Parathyroid adenoma (tissue), 2 donors: ENCODE data around the gene CD37.

Source experiments
- H2AFZ ChIP-seq: fragments of 300-600 bp; sonication (generic); one replicate; pipeline ENCODE4 v1.7.0; 2017; ENCODE audit warnings: antibody characterized with exemption, mild to moderate bottlenecking
- H3K27ac ChIP-seq: fragments of 300-600 bp; sonication (generic); one replicate; pipeline ENCODE4 v1.7.0; 2017
- H3K27me3 ChIP-seq: fragments of 300-600 bp; sonication (generic); one replicate; pipeline ENCODE4 v1.7.0; 2017; ENCODE audit warnings: low read length; ENCODE audit not compliant: control insufficient read depth, insufficient read depth
- H3K36me3 ChIP-seq: fragments of 300-600 bp; sonication (generic); one replicate; pipeline ENCODE4 v1.7.0; 2017; ENCODE audit warnings: low read length; ENCODE audit not compliant: control insufficient read depth, insufficient read depth
- H3K4me1 ChIP-seq: fragments of 300-600 bp; sonication (generic); one replicate; pipeline ENCODE4 v1.7.0; 2017; ENCODE audit warnings: control low read depth
- H3K4me2 ChIP-seq: fragments of 300-600 bp; sonication (generic); one replicate; pipeline ENCODE4 v1.7.0; 2017; ENCODE audit warnings: low read length
- H3K4me3 ChIP-seq: fragments of 300-600 bp; sonication (generic); one replicate; pipeline ENCODE4 v1.7.0; 2017; ENCODE audit warnings: low read depth, low read length
- H3K79me2 ChIP-seq: fragments of 300-600 bp; sonication (generic); one replicate; pipeline ENCODE4 v1.7.0; 2017; ENCODE audit warnings: control low read depth
- H3K9ac ChIP-seq: fragments of 300-600 bp; sonication (generic); one replicate; pipeline ENCODE4 v1.7.0; 2017; ENCODE audit warnings: mild to moderate bottlenecking
- H3K9me3 ChIP-seq: fragments of 300-600 bp; sonication (generic); one replicate; pipeline ENCODE4 v1.7.0; 2017; ENCODE audit warnings: low read length; ENCODE audit not compliant: control insufficient read depth
- CTCF ChIP-seq: fragments of 300-600 bp; sonication (generic); IDR thresholded peaks from one replicate; pipeline ENCODE4 v1.7.0; 2017; ENCODE audit warnings: antibody characterized with exemption, mild to moderate bottlenecking
- donor health status: primary hyperparathyroidism.

CD37 gene

DNA sequence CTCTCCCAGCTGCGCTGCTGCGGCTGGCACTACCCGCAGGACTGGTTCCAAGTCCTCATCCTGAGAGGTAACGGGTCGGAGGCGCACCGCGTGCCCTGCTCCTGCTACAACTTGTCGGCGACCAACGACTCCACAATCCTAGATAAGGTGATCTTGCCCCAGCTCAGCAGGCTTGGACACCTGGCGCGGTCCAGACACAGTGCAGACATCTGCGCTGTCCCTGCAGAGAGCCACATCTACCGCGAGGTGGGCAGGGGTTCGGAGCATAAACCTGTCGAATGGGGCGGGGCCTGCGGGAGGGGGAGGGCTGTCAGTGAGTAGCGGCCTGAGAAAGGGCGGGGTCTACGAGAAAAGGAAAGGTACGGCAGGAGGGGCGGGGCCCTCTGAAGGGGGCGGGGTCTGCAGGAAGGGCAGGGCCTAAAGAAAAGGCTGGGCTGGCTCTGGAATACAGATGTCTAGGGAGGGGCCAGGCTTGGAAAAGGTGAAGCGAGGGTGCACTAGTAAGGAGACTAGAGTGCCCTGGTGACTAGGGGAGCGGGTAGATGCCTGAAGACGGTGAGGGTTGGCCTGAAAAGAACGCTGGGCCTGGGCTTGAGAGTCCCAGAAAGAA lies 3.6 kb downstream of the CD37 start:
- Histone ChIP-seq H3K9me3 (no peaks in the 10 kb centered on the region), H2AFZ (peak overlapping the region; percentile 89), H3K27me3 (no peaks in the 10 kb centered on the region), H3K4me3 (peak overlapping the region; percentile 58), H3K36me3 (no peaks in the 10 kb centered on the region), H3K27ac (peak overlapping the region; percentile 42), H3K9ac (no peak overlapping the region), H3K4me2 (peak overlapping the region; percentile 95), H3K79me2 (no peaks in the 10 kb centered on the region), H3K4me1 (peaks cover 6% of the 10 kb centered on the region)
- TF ChIP-seq CTCF = no peak

GRCh38 chr19:49339301-49340068 lies 4.3 kb downstream of the CD37 start:
- no peaks in the 10 kb centered on the region for H3K36me3 ChIP-seq
- H3K79me2 ChIP-seq = no peaks in the 10 kb centered on the region
- H3K4me1 ChIP-seq = peaks cover 6% of the 10 kb centered on the region
- peak overlapping the region; percentile 89 for H2AFZ ChIP-seq
- H3K9ac ChIP-seq = no peak overlapping the region
- H3K27me3 ChIP-seq = no peaks in the 10 kb centered on the region
- H3K4me3 ChIP-seq = peak overlapping the region; percentile 58
- H3K9me3 ChIP-seq = no peaks in the 10 kb centered on the region
- TF ChIP-seq CTCF = no peak
- H3K27ac ChIP-seq = peak overlapping the region; percentile 67
- H3K4me2 ChIP-seq = peak overlapping the region; percentile 95

DNA sequence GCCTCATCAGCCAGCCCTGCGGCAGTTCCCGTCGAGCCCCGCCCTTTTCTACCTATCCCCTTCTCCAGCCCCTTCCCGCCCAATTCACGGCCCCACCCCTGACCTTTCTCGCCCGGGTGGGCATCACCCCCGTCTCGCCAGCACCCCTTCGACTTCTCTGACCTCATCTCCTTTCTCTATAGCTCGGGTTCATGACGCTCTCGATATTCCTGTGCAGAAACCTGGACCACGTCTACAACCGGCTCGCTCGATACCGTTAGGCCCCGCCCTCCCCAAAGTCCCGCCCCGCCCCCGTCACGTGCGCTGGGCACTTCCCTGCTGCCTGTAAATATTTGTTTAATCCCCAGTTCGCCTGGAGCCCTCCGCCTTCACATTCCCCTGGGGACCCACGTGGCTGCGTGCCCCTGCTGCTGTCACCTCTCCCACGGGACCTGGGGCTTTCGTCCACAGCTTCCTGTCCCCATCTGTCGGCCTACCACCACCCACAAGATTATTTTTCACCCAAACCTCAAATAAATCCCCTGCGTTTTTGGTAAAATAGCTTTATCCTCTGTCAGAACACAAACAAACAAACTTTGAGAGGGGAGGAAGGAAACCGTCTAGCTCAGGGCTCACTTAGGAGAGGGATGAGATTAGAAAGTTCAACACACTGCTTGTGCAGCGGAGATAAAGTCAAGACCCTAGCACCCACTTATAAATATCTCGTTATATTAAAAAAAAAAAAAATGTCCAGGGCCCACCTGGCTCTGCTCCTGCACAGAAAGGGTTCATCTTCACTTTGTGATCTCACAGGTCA lies 5.1 kb downstream of the CD37 start:
- H3K4me2 ChIP-seq = peak overlapping the region; percentile 71
- no peak overlapping the region for H3K9ac ChIP-seq
- no peaks in the 10 kb centered on the region for H3K36me3 ChIP-seq
- H3K4me1 ChIP-seq = peaks cover 6% of the 10 kb centered on the region
- H3K4me3 ChIP-seq = peak overlapping the region; percentile 58
- no peaks in the 10 kb centered on the region for H3K27me3 ChIP-seq
- H2AFZ ChIP-seq = peak overlapping the region; percentile 89
- peak overlapping the region; percentile 67 for H3K27ac ChIP-seq
- no peaks in the 10 kb centered on the region for H3K79me2 ChIP-seq
- TF ChIP-seq CTCF = no peak
- no peaks in the 10 kb centered on the region for H3K9me3 ChIP-seq

DNA sequence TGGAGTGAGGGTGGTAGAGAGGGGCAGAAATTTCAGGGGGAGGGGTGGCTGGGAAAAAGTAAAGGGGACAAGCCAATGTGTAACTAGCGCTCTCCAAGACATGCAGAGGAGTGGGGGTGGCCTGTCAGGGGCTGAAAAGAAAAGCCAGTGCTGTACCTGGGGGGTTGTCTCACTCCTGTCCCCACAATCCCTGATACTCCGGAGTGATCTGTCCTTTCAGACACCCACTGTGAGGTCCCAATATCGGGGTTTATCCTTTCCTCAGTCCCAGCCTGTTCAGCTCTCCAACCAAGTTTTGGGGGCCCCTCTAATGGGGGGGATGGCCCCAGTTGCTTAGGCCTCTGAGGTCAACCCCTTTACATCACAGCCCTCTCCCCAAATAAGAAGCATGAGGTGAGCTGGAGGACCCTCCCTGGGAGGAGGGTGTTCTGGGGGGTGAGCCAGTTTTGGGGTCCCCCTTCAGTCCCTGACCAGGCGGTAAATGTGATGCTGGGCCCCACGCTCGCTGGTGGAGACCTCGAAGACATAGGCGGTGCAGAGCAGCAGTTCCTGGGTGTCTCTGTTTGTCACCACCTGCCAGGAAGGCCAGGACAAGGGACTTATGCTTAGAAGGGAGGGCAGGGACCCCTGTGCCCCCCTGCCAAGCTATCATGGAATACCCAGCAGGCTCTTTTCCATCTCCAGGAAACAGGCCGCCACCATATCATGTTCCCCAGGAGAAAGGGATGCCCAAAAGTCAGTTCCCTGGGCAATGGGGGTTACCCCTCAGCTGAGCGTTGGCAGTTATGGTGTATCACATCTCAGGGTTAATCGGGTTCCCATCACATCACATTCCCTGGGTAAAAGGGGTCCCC lies 5.9 kb downstream of the CD37 start:
- Histone ChIP-seq H3K4me2 (no peak overlapping the region), H3K36me3 (no peaks in the 10 kb centered on the region), H3K27me3 (no peaks in the 10 kb centered on the region), H3K4me1 (peaks cover 6% of the 10 kb centered on the region), H3K9me3 (no peaks in the 10 kb centered on the region), H3K79me2 (no peaks in the 10 kb centered on the region), H2AFZ (no peak overlapping the region), H3K27ac (peak overlapping the region; percentile 15), H3K9ac (no peak overlapping the region), H3K4me3 (no peak overlapping the region)
- no peak for TF ChIP-seq CTCF
